Pancreas (tissue), 10 donors: ENCODE results near the gene LCN15. TPM values are rescaled to one million over a fixed set of nuclear protein-coding genes. Genes with fewer than 3 reads are reported as not detected.
A peak's percentile ranks its signal among the peaks of the same experiment; 100 is the strongest.

ENCODE experiments used
- ATAC-seq, 4 donors: fragments of 200-7000 bp; cut with Tn5 transposase; one replicate each; pipeline versions ENCODE4 v1.8.0 to v1.9.1; 2020; ENCODE audit warnings: mild to moderate bottlenecking in 4 of 4, moderate library complexity in 4 of 4
- DNase-seq, 6 donors: peaks; one replicate each; pipeline ENCODE4 v3.0.0-alpha.2; 2020
- FAIRE-seq: peaks from 2 replicates; lab custom pipeline; 2012; peaks lifted over from hg19 to GRCh38; lab: Jason Lieb, UNC
- H3K27ac ChIP-seq, 4 donors: fragments of 200-600 bp; sonication (generic); 1 replicate in 3 of 4; 2 replicates in 1 of 4; pipeline versions ENCODE4 v1.5.0 to v1.8.0; 2020
- H3K27me3 ChIP-seq, 4 donors: fragments of 200-600 bp; one replicate each; pipeline ENCODE4 v1.8.0; 2021
- H3K36me3 ChIP-seq, 3 donors: fragments of 200-600 bp; sonication (generic) in 1 of 3; one replicate each; pipeline versions ENCODE4 v1.5.0 to v1.8.0; 2020 to 2021
- H3K4me1 ChIP-seq, 3 donors: fragments of 200-600 bp; one replicate each; pipeline ENCODE4 v1.8.0; 2021
- H3K4me3 ChIP-seq, 4 donors: fragments of 200-600 bp; sonication (generic) in 2 of 4; one replicate each; pipeline versions ENCODE4 v1.5.0 to v1.8.0; 2020 to 2021
- H3K9me3 ChIP-seq, 4 donors: fragments of 200-600 bp; one replicate each; pipeline ENCODE4 v1.8.0; 2021
- WGBS, 2 donors: extraction: QIAGEN DNeasy Blood & Tissue Kit; methylation state at CpG; one replicate each; pipeline ENCODE4 v1.1.7; 2013; 5-methylcytosine and 5-hydroxymethylcytosine counted together
- intact Hi-C, 3 donors: fragments of 100-400 bp; cut with DNase I; formaldehyde crosslinking; loops; one replicate each; pipeline versions ENCODE4 v1.11.1 to v1.14.2; 2022
- polyA plus RNA-seq, 2 donors: library from polyadenylated mRNA; stranded (reverse); fragments of 200-250 nt; gene quantifications; one replicate each; pipeline ENCODE4 v1.2.3, GENCODE V29; 2013
- total RNA-seq, 6 donors: library from RNA; stranded (reverse); fragmentation: NEBNext Ultra II Directional in 4 of 6; extraction: Animal tissue kit (Norgen Biotek cat#: 25700) in 4 of 6; gene quantifications; one replicate each; pipeline versions ENCODE4 v1.2.1 to v1.2.4, GENCODE V29; 2021 to 2023
- TF ChIP-seq, protein P1 (sequence below), 4 donors: fragments of 200-600 bp; sonication (generic) in 3 of 4; IDR thresholded peaks; one replicate each; pipeline versions ENCODE4 v1.5.0 to v1.8.0; 2021; ENCODE audit warnings: antibody characterized with exemption in 4 of 4
- donor health status: healthy with polysubstance abuse.
- donor health status: DM: no; HTN: no; CAD: no; lungs with moderate emphysema.
- donor health status: DM: no; HTN: no; CAD: no.
- donor health status: control.
- donor health status: control.
- donor health status: Bipolar disorder and iron deficiency.
- donor health status: DM: yes; HTN: yes; CAD: no.
- donor health status: DM: no; HTN: no; CAD: no.
- donor health status: DM: no; HTN: no; CAD: no.
- donor health status: DM: yes; HTN: yes; CAD: no.

The LCN15 gene
- total and polyA plus RNA-seq, 8 donors, result not detected

DNA sequence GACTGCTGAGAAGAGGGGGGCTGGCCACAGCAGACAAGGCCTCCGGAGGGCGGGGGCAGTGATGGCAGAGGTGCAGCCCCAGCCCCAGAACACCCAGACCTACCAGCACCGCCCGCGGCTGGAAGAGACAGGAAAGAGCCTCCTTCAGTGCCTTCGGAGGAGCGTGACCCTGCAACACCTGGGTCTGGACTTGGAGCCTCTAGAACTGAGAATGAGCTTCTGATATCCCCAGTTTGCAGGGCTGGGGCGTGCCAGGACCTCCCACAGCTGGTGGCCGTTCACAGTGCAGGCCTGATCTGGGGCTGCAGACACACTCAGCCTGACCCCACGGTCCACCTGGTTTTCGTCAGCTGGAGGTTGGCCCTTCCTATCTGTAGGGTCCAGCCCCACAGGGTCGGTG is 30.7 kb downstream of the LCN15 start:
- no peaks in the 10 kb centered on the region for H3K4me1 ChIP-seq
- H3K27ac ChIP-seq, result no peak overlapping the region
- no peak for FAIRE-seq
- intact Hi-C loops, result no loop called here
- peak in 1 of 6 donors; percentile 53 for DNase-seq
- no peaks in the 10 kb centered on the region for H3K9me3 ChIP-seq
- no peak overlapping the region for H3K4me3 ChIP-seq
- ATAC-seq, result no peak
- H3K36me3 ChIP-seq, result no peaks in the 10 kb centered on the region
- 86 to 91% methylated on average over 12 of the region's 12 CpGs for WGBS, 2 donors
- H3K27me3 ChIP-seq, result no peaks in the 10 kb centered on the region
- TF ChIP-seq, protein P1, sequence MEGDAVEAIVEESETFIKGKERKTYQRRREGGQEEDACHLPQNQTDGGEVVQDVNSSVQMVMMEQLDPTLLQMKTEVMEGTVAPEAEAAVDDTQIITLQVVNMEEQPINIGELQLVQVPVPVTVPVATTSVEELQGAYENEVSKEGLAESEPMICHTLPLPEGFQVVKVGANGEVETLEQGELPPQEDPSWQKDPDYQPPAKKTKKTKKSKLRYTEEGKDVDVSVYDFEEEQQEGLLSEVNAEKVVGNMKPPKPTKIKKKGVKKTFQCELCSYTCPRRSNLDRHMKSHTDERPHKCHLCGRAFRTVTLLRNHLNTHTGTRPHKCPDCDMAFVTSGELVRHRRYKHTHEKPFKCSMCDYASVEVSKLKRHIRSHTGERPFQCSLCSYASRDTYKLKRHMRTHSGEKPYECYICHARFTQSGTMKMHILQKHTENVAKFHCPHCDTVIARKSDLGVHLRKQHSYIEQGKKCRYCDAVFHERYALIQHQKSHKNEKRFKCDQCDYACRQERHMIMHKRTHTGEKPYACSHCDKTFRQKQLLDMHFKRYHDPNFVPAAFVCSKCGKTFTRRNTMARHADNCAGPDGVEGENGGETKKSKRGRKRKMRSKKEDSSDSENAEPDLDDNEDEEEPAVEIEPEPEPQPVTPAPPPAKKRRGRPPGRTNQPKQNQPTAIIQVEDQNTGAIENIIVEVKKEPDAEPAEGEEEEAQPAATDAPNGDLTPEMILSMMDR (IDR thresholded peaks at IDR 0.05), result no peak

- H3K9me3 ChIP-seq, result no peaks in the 10 kb centered on the region
- no peak overlapping the region for H3K27ac ChIP-seq
- intact Hi-C loops, result no loop called here
- H3K36me3 ChIP-seq, result no peaks in the 10 kb centered on the region
- H3K27me3 ChIP-seq, result no peaks in the 10 kb centered on the region
- DNase-seq (peak in 1 of 6 donors; percentile 58), ATAC-seq (no peak), FAIRE-seq (no peak)
- WGBS, 2 donors, result 74 to 81% methylated on average over 16 of the region's 16 CpGs
- TF ChIP-seq, protein P1 (IDR thresholded peaks at IDR 0.05), result no peak
- no peak overlapping the region for H3K4me3 ChIP-seq
- H3K4me1 ChIP-seq, result no peaks in the 10 kb centered on the region
These were observed 31.7 kb downstream of the LCN15 start for GRCh38 chr9:136732444-136733178.

GRCh38 chr9:136729926-136730325 is 34.4 kb downstream of the LCN15 start:
- ATAC-seq, result no peak

GRCh38 chr9:136729144-136729543 is 35.2 kb downstream of the LCN15 start:
- no peak for ATAC-seq

More at GRCh38 chr9:136729926-136730325, 34.4 kb downstream of the LCN15 start:
- Histone ChIP-seq H3K4me3 (no peak overlapping the region), H3K9me3 (no peaks in the 10 kb centered on the region), H3K36me3 (peaks cover 0 to 12% (median 5%) of the 10 kb centered on the region in 3 donors), H3K27me3 (no peaks in the 10 kb centered on the region), H3K4me1 (peaks cover 7 to 19% (median 10%) of the 10 kb centered on the region in 3 donors), H3K27ac (no peak overlapping the region)
- TF ChIP-seq, protein P1 (IDR thresholded peaks at IDR 0.05), result no peak
- peak in 1 of 6 donors; percentile 43 for DNase-seq
- no peak for FAIRE-seq
- 97 to 98% methylated on average over 8 of the region's 8 CpGs for WGBS, 2 donors
- intact Hi-C loops, result no loop called here

More at GRCh38 chr9:136729144-136729543, 35.2 kb downstream of the LCN15 start:
- H3K27me3 ChIP-seq, result no peaks in the 10 kb centered on the region
- H3K27ac ChIP-seq, result no peak overlapping the region
- peak overlapping the region in 1 of 4 donors; percentile 75 for H3K4me3 ChIP-seq
- H3K9me3 ChIP-seq, result no peaks in the 10 kb centered on the region
- DNase-seq (peak in 2 of 6 donors; percentile 40 to 72), FAIRE-seq (no peak)
- 86 to 96% methylated on average over 7 of the region's 7 CpGs for WGBS, 2 donors
- intact Hi-C loops, result no loop called here
- H3K4me1 ChIP-seq, result peaks cover 7 to 23% (median 10%) of the 10 kb centered on the region in 3 donors
- TF ChIP-seq, protein P1 (IDR thresholded peaks at IDR 0.05), result no peak
- H3K36me3 ChIP-seq, result peaks cover 5 to 20% (median 12%) of the 10 kb centered on the region in 3 donors
